Endothelial cell of umbilical vein (primary cell): ENCODE data around the gene TOB1.

Source experiments
- EZH2 ChIP-seq: IDR thresholded peaks from 2 replicates; pipeline ENCODE4 v1.6.1; 2012; ENCODE audit warnings: borderline replicate concordance, low read depth, mild to moderate bottlenecking, moderate library complexity, low read length, inconsistent platforms; ENCODE audit not compliant: severe bottlenecking
- MYC ChIP-seq: IDR thresholded peaks from one replicate; pipeline ENCODE4 v1.6.1; 2011; ENCODE audit warnings: mild to moderate bottlenecking, low read depth, low read length
- POLR2AphosphoS5 ChIP-seq: IDR thresholded peaks from 2 replicates; pipeline ENCODE4 v1.6.1; 2012; ENCODE audit warnings: low read depth, mild to moderate bottlenecking, control low read depth, low read length, moderate library complexity; ENCODE audit not compliant: insufficient read depth
- TF ChIP-seq, protein P1 (sequence below): IDR thresholded peaks from 2 replicates; pipeline ENCODE4 v1.6.1; 2011; ENCODE audit not compliant: insufficient read depth, insufficient read length
- TF ChIP-seq, protein P2 (sequence below), 2 donors: IDR thresholded peaks; 1 replicate in 1 of 2; 2 replicates in 1 of 2; pipeline ENCODE4 v1.5.1; 2011; ENCODE audit warnings: low read length in 2 of 2, mild to moderate bottlenecking in 2 of 2, moderate library complexity in 2 of 2, control low read depth in 1 of 2, inconsistent platforms in 1 of 2, low read depth in 1 of 2; ENCODE audit not compliant: insufficient read depth in 1 of 2; ENCODE audit errors: extremely low read depth in 1 of 2

DNA sequence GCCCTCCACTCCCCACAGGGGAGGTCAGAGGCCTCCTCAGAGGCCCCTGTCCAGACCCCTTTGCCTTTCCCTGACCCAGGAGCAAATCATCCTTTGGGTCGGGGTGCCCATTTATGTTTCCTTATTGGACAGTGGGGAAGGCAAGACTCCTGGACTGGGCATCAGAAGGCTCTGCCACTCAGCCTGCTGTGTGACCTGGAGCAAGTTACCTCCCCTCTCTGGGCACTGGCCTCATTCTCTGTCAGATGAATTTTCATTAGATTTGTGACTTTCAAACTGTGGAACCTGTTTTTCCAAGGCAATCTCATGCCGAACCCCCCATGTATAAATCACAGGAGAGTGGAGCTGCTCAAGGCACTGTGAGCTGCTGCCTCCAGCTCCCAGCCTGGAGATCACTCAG lies 47.0 kb upstream of the TOB1 start:
- TF ChIP-seq, protein P1, sequence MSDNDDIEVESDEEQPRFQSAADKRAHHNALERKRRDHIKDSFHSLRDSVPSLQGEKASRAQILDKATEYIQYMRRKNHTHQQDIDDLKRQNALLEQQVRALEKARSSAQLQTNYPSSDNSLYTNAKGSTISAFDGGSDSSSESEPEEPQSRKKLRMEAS = no peak
- TF ChIP-seq POLR2AphosphoS5 = no peak
- TF ChIP-seq, protein P2, sequence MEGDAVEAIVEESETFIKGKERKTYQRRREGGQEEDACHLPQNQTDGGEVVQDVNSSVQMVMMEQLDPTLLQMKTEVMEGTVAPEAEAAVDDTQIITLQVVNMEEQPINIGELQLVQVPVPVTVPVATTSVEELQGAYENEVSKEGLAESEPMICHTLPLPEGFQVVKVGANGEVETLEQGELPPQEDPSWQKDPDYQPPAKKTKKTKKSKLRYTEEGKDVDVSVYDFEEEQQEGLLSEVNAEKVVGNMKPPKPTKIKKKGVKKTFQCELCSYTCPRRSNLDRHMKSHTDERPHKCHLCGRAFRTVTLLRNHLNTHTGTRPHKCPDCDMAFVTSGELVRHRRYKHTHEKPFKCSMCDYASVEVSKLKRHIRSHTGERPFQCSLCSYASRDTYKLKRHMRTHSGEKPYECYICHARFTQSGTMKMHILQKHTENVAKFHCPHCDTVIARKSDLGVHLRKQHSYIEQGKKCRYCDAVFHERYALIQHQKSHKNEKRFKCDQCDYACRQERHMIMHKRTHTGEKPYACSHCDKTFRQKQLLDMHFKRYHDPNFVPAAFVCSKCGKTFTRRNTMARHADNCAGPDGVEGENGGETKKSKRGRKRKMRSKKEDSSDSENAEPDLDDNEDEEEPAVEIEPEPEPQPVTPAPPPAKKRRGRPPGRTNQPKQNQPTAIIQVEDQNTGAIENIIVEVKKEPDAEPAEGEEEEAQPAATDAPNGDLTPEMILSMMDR (IDR thresholded peaks at IDR 0.05; ENCODE audit: extremely low read depth in 1 of 2, insufficient read depth in 1 of 2, low read depth in 1 of 2, low read length in 2 of 2) = no peak
- TF ChIP-seq EZH2 = no peak
- no peak for TF ChIP-seq MYC
